ENCODE measurements around the gene PDLIM1.

PDLIM1 gene

GRCh38 chr10:95288303-95288702, 2.5 kb downstream of the PDLIM1 start:
- DNase-seq (ENCODE audit: low read depth) = no peak

GRCh38 chr10:95287281-95287680, 3.5 kb downstream of the PDLIM1 start:
- DNase-seq (ENCODE audit: low read depth) = no peak

GRCh38 chr10:95286707-95287106, 4.1 kb downstream of the PDLIM1 start:
- no peak for DNase-seq (ENCODE audit: low read depth)

DNA sequence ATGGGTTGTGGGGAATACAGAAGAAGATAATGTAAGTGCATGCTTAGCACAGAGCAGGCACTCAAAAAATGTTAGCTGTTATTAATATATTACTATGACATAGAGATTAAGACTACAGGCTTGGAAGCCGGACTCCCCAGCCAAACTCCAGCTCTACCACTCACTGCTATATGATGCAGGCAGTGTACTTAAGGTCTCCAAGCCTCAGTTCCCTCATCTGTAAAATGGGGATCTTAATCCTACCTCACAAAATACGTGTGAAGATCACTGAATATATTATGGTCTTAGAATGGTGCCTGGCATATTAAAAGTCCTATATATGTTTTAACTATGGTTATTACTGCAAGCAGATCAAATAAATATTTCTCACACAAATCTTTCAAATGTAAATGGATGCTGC, 5.2 kb downstream of the PDLIM1 start:
- no peak for DNase-seq (ENCODE audit: low read depth)

- no peak for DNase-seq (ENCODE audit: low read depth)
These were observed 6.0 kb downstream of the PDLIM1 start for GRCh38 chr10:95284807-95285206.

DNA sequence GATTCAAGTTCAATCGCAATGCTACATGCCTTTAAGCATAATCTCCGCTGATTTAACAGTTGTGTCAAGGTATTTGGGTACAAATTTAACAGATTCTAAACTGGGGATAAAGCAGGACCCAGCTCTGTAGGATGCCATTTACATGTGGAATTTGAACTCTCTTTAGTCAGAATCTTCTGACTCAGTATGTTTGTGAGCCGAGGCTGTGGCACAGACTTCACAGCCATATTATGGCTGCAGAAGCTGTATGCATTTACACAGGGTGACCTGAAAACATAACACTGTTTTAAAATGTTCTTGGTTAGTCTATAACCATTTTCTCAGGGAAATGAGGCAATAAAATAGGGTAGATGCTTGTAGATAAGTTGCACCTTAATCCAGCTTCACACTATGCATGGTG, 8.7 kb downstream of the PDLIM1 start:
- no peak for DNase-seq (ENCODE audit: low read depth)

- DNase-seq (ENCODE audit: low read depth) = no peak
These were observed 9.6 kb downstream of the PDLIM1 start for GRCh38 chr10:95281206-95281605.

DNA sequence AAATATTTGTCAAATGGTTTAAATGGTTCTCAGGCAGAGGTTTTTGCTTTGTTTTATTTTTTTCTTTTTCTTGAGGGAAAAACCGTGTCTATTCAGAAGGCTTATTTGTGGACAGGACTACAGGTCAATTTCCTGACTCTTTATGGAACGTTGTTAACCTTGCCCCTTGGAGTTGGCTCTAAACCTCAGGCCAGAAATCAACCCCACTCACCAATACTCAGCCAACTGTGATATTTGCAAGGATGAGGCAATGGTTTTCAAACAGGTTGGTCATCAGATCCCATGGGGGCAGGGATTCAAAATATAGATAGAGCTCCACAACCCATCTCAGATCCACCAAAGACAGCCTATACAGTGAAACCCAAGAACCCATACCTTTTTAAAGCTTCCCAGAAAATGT, 10.2 kb downstream of the PDLIM1 start:
- no peak for DNase-seq (ENCODE audit: low read depth)

DNA sequence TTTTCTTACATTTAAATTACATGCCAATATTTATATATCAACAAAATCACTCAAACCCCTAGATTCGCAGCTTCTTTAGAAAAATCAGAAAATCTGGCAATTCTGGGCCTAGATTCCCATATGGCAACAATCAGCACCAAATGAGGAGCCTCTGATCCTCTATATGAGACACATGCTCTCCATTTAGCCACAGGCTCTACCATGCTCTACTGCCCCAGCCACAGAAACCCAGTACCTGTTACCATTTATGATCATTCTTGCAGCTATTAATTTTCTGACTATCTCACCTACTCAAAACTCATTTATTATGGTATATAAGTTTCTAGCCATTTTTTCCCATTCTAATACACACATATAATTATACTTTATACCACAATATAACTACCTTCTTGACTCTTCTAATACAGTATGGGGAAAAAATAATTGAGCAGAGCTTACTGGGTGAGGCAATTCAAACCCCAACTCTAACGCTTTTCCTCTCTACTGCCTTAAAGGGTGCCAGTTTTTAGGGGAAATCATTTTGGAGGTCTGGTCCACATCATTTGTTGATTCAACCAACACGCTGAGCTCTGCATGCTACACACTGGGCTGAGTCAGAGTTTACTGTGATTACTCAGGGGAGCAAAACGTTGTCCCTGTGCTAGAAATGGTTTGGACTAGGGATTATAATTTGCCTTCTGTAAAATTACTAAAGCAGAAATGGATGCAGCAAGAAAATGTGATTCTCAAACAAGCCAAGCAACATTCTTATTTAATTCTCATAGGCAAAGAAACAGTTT, 11.6 kb downstream of the PDLIM1 start:
- no peak for DNase-seq (ENCODE audit: low read depth)

- no peak for DNase-seq (ENCODE audit: low read depth)
These were observed 12.5 kb downstream of the PDLIM1 start for GRCh38 chr10:95278061-95278988.

DNA sequence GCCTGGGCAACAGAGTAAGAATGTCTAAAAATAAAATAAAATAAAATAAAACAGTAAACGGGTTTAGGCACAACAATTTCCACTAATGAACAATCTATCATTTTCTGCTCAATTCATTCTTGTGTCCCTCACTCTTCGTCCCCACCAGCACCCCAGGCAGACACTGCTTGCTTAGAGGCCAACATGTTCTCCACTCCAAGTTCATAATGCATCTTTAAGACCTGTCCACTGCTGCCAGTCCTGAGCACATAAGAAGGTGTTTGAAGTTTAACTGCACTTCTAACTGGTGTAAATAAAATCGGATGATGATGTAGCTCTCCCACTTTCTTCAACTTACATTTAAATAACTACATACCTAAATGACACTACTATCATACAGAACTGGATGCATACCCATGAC, 13.2 kb downstream of the PDLIM1 start:
- no peak for DNase-seq (ENCODE audit: low read depth)

DNA sequence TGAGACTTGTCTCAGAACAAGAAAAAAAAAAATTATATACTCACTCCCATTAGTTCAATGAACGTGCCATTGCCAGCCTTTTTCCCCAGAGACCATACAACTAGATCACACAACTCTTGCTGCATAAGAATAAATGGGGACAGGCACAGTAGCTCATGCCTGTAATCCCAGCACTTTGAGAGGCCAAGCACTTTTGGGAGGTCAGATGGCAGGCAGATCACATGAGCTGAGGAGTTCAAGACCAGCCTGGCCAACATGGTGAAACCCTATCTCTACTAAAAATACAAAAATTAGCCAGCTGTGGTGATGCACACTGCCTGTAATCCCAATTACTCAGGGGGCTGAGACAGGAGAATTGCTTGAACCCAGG, 13.6 kb downstream of the PDLIM1 start:
- DNase-seq (ENCODE audit: low read depth) = no peak

GRCh38 chr10:95276367-95277200, 14.2 kb downstream of the PDLIM1 start:
- no peak for DNase-seq (ENCODE audit: low read depth)

DNA sequence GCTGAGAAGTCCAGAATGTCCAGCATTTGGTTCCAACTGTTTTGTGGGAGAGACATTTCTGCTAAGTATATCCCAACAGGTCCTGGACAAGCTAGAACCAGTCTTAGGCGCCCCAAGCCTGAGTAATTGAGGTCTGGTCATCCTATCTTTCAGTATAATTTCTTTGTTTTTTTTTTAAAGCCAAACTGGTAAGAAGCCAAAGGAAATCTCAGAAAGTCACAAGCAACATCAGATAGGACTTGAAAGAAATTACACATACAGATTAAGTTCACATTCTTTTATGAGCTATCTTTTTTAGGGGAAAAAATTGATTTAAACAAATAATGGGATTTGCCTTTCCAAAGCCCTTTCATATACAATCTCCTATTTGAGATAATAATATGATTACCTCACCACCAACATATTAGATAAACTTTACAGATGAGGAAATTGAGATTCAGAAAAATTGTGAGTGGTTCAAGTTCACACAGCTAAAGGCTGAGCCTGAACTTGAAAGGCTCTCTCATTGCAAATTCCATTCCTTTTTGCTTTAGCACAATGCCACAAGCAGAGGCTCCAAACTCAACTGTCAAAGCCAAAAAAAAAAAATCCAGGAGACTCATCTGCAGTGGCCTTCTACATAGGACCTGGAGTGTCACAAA, 15.0 kb downstream of the PDLIM1 start:
- no peak for DNase-seq (ENCODE audit: low read depth)

DNA sequence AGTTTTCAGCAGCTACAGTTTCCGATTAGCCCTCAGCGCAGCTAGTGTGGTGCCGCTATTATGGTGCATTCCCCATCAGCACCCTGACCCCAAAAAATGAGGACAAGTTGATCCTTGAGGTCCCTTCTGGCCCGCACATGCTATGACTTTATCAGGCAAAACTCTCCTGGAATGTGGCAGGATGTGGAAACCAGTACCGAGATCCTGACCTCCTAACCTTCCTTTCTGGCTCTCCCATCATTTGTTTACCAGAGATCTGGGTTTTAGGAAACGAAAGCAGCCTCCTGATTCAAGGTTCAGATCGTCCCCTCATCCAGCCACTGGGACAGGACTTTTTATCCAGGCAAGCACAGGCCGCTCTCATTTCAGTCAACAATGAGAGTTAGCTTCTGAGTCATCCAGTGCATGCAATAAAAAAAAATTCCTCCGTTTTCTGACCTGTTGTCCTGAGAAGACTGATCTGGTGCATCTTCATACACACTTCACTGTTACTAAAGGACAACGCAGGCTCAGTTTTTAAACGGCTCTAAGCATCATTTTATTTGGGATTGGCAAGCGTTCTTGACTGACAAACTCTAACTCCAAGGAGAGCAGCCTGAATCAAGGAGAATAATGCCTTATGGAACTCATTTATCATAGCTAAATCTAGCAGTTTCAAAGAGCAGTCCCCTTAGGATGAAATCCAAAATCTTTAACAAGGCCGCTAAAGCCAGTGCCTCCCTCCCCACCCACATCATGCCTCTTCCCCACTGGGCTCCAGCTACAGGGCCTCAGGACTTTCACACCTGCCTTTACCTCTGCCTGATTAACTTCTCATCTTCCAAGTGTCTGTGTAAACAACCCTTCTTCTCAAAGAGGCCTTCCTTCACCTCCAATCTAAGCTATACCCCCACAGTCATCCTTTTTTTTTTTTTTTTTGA, 17.1 kb downstream of the PDLIM1 start:
- peak; percentile 87 for DNase-seq (ENCODE audit: low read depth)

DNA sequence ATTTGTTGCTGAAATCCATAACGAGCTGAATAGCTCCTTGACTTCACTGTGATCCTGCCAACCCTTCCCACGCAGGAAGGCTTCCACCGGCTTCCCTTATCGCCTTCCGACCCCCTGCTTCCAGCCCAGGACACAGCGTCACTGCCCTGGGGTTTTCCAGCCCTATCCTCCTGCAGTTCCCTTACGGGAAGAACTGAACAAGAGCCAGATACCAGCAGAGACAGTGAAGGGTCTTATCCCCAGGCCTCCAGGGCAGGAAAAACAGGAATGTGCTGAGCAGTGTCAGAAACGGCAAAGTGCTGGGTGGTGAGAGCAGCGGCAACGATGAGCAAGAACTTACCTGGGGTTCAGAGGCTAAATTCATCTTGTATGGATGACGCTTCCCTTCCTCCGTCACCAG, 22.4 kb downstream of the PDLIM1 start:
- DNase-seq (ENCODE audit: low read depth) = no peak

DNA sequence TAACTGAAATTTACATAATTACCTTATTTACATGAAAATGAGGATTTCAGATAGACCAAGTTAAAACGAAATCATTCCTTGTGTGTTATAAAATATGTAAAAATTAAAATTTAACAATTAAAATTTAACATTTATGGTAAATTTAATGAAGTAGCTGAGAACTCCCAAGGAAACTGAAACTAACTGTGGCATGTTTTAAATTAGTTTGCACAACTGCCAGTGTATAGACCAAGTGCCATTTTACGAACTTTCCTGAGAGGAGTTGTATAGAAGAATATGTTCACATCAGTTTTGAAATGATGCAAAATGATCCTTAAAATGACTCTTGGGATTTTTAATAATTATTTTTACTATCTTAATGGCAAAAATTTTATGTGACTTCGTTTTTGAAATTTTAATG, 23.6 kb downstream of the PDLIM1 start:
- DNase-seq (ENCODE audit: low read depth) = no peak

GRCh38 chr10:95266674-95267095, 24.1 kb downstream of the PDLIM1 start:
- DNase-seq (ENCODE audit: low read depth) = no peak

- no peak for DNase-seq (ENCODE audit: low read depth)
These were observed 25.2 kb downstream of the PDLIM1 start for GRCh38 chr10:95265572-95265971.

DNA sequence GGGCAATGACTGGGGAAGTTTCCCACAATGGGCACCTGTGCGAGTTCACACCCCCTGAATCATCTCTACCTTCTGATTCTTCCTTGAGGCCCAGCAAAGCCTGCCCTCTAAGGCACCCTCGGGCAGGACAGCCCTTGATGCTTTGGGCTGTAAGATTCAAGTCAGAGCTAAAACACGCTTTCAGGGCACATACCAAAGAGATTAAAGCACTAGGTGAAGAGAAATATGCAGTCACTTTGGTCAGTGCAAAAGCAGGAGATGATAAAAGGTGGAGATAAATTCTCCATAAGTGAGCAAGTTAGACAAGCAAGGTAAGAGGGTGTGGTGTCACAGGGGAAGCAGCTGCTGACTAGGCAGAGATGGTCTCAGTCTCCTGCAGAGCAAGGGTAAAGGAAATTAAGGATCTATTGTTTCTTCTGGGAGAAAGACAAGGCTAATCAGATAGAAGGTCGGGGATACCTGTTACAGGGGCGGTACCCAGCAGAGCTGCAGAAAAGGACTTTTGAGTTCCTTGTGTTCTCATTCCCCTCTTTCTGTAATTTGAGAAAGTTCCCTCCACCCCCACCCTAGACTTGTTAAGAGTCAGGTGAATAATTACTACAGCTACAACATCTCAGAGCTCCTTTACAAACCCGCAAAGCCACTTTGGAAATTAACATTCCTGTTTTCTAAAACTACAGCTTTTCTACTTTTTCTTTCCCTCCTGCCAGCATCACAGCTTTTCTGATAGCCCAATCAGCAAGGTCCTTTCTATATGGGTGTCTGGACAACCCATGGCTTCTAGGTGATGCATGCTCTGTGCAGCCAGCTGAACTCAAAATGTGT, 26.4 kb downstream of the PDLIM1 start:
- DNase-seq (ENCODE audit: low read depth) = no peak

All from HS-5 (cell line).